ENCODE data around the gene GCM1.

Gene GCM1

DNA sequence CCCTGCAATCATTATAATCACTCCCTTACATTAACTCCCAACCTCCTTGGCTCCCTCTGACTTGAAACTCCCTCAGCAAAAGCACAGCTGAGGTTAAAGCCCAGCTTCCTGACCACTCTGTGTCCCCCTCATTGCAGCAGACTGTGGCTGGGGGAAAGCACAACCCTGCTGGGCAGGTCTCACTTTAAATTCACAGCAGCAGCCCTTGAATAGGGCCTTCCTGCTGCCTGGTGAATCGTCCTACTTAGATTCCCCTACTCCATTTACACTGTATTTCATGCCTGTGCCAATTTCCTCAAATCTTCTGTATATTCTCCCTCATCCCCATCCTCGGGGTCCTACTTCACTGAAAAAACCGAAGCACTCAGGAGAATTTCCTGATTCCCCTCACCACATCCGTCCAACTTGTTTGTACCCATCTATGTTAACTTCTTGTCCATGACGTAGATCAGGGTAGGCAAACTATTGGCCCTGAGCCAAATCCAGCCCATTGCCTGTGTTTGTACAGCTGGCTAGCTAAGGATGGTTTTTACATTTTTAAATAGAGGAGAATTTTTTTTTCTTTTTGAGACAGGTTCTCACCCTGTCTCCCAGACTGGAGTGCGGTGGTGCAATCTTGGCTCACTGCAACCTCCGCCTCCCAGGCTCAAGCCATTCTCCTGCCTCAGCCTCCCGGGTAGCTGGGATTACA is 31.5 kb upstream of the GCM1 start:
- no peak overlapping the region for H3K4me3 ChIP-seq (ENCODE audit: low read depth, low read length)
- TF ChIP-seq, protein P1, sequence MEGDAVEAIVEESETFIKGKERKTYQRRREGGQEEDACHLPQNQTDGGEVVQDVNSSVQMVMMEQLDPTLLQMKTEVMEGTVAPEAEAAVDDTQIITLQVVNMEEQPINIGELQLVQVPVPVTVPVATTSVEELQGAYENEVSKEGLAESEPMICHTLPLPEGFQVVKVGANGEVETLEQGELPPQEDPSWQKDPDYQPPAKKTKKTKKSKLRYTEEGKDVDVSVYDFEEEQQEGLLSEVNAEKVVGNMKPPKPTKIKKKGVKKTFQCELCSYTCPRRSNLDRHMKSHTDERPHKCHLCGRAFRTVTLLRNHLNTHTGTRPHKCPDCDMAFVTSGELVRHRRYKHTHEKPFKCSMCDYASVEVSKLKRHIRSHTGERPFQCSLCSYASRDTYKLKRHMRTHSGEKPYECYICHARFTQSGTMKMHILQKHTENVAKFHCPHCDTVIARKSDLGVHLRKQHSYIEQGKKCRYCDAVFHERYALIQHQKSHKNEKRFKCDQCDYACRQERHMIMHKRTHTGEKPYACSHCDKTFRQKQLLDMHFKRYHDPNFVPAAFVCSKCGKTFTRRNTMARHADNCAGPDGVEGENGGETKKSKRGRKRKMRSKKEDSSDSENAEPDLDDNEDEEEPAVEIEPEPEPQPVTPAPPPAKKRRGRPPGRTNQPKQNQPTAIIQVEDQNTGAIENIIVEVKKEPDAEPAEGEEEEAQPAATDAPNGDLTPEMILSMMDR (conservative IDR thresholded peaks at IDR 0.05; ENCODE audit: low read depth, low read length): no peak
- peak; percentile 94 for DNase-seq (ENCODE audit: low read depth)

DNA sequence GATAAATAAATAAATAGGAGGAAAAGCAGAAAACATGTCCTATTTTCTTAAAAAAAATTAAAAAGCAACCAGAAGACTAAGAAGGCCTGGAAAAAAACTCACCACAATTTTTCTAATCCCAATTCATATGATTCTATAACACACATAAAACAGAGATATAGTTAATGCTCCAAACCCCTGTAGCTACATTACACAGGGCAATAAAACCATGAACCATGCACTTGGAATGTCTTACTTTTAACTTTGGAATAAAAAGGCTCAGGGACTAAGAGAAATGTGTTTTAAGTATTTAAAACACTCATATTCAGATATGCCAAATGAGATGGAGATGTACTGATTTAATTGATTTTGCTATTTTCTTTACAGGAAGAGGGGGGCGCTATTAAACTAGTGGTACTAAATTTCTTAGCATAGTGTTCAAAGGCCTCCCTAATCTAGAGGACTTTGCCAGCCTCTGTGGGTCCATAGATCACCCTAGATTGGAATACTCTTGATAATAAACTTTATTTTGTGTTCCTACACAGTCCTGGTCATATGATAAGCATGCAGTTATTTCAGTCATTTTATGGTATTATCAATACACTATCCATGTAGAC is 30.3 kb upstream of the GCM1 start:
- DNase-seq (ENCODE audit: low read depth): no peak
- TF ChIP-seq, protein P1 (conservative IDR thresholded peaks at IDR 0.05; ENCODE audit: low read depth, low read length): no peak
- no peak overlapping the region for H3K4me3 ChIP-seq (ENCODE audit: low read depth, low read length)

DNA sequence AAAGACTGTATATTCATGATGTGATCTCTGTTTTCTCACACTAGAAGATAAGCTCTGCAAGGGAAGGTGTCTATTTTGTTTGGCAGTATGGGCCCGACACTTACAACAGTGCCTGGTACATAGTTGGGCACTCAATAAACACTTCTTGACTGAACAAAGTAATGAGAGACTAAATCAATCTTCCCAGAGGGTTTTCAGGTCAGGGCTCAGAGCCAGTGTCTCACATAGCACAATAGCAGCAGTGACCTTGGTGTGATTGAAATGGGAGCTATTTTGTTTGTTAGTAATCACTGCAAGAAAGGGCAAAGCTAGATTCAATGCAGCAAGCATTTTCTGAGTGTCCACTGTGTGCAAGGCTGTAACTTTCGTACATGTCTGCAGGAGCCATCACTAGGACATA is 26.4 kb upstream of the GCM1 start:
- H3K4me3 ChIP-seq (ENCODE audit: low read depth, low read length): no peak overlapping the region
- DNase-seq (ENCODE audit: low read depth): no peak
- TF ChIP-seq, protein P1 (conservative IDR thresholded peaks at IDR 0.05; ENCODE audit: low read depth, low read length): no peak

DNA sequence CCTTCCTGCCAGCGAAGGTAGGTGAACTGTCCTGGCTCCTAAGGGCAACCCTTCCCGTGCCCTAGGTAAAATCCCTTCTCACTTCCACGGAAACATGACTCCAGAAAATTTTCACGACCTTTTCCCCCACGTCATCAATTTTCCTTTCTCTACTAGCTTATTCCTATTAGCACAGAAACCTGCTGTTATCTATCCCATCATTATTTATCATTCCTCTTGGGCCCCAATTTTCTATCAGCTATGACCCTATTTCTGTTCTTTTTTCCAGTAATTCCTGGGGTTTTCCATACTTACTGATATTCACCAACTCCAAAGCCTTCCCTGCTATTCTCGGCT is 23.8 kb upstream of the GCM1 start:
- no peak for DNase-seq (ENCODE audit: low read depth)
- no peak overlapping the region for H3K4me3 ChIP-seq (ENCODE audit: low read depth, low read length)
- TF ChIP-seq, protein P1 (conservative IDR thresholded peaks at IDR 0.05; ENCODE audit: low read depth, low read length): no peak

DNA sequence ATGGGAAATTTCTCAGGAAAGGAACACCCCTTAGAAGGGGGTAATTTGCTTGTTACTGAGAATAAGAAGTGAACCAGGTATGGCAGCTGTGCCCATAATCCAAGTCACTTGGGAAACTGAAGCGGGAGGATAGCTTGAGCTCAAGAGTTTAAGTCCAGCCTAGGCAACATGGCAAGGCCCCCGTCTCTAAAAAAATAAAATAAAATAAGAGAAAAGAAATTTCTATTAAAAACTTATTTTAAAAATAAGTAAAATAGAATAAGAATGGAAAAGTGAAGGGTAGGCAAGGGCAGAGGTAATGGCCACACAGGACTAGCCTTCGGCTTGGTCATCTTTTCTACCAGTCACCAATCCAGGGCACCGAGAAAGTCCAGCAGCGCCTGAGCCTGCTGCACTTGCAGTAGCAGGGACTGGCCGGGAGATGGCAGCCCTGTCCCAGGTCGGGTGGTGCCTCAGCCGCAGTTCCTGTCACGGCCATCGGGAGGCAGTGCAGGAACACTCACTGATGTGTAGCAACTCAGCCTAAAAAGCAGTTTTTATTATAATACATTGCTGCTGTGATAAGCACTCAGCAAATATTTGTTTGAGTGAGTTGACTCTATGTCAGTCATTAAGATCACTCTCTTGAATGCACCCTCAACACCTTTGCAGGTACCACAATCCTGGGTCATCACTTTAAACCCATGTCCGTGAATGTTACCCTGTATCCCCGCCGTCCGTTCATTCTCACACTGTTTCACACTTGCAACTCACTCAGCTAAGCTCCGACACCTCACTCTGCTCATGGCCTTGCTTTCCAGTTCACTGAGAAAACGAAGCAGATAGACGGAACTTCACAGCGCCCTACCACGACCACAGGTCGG is 23.2 kb upstream of the GCM1 start:
- H3K4me3 ChIP-seq (ENCODE audit: low read depth, low read length): no peak overlapping the region
- TF ChIP-seq, protein P1 (conservative IDR thresholded peaks at IDR 0.05; ENCODE audit: low read depth, low read length): peak; percentile 100
- DNase-seq (ENCODE audit: low read depth): peak; percentile 89

DNA sequence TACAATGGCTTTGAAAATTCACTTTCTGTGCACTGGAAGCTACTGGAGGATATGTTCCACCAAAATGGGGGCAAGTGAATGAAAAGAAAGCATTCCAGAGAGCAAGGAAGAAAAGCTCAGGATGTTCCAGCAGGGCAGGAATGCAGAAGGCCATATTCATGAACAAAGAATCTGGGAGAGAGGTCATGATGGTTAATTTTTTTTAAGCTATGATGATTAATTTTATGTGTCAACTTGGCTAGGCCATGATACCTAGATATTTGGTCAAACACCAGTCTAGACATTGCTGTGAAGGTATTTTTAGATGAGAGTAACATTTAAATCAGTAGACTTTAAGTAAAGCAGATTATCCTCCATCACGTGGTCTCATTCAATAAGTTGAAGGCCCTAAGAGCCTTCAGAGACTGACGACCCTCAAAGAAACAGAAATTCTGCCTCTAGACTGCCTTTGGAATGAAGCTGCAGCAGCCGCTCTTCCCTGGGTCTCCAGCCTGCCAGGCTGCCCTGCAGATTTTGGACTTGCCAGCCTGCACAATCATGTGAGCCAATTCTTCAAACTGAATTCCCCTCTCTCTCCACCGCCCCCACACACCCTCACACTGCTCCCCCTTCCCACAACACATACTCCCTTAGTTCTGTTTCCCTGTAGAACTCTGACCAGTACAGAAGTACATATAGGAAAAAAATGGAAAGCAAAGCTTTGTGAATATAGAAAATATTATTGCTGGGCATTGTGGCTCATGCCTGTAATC is 20.1 kb upstream of the GCM1 start:
- H3K4me3 ChIP-seq (ENCODE audit: low read depth, low read length): no peak overlapping the region
- TF ChIP-seq, protein P1 (conservative IDR thresholded peaks at IDR 0.05; ENCODE audit: low read depth, low read length): no peak
- peak; percentile 47 for DNase-seq (ENCODE audit: low read depth)

All from choroid plexus epithelial cell (primary cell).